ENCODE data around the gene PHACTR2.
"Not testable (repeated sequence)": the region's sequence is repeated elsewhere in the genome, so short reads cannot be mapped to it uniquely, and the experiment has no call there.

PHACTR2 gene

DNA sequence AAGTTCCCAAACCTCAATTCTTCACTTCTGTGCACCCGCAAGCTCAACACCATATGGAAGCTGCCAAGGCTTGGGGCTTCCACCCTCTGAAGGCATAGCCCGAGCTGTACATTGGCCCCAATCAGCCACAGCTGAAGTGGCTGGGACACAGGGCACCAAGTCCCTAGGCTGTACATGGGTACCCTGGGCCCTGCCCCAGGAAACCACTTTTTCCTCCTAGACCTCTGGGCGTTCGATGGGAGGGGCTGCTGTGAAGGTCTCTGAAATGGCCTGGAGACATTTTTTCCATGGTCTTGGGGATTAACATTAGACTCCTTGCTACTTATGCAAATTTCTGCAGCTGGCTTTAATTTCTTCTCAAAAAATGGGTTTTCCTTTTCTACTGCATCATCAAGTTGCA lies 195.8 kb downstream of the PHACTR2 start:
- DNase-seq = not testable (repeated sequence)

GRCh38 chr6:143874503-143874902 lies 196.7 kb downstream of the PHACTR2 start:
- not testable (repeated sequence) for DNase-seq

GRCh38 chr6:143877584-143878271 lies 200.0 kb downstream of the PHACTR2 start:
- no peak for DNase-seq

GRCh38 chr6:143878272-143878760 lies 200.6 kb downstream of the PHACTR2 start:
- DNase-seq = no peak

DNA sequence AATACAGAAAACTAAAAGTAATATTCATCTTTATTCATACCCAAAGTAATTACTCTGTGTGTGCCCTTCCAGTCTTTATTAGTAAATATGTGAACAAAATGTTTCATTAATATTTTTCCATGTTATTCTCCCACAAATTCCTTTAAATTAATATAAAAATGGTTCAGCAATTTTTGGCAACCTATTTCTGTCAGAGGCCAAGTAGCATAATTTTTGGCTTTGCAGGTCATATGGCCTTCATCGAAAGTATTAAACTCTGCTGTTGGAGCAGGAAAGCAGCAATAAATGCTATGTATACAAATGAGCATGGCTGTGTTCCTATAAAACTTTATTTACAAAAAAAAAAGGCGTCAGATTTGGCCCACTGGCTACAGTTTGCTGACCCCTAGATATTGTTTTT lies 202.6 kb downstream of the PHACTR2 start:
- no peak for DNase-seq

All from DMS 273 treated with DMSO at 0.1 percent for 48 hours (cell line).